Measurements from ENCODE around the gene TULP4.

The TULP4 gene

GRCh38 chr6:158457616-158458278 is 145.5 kb downstream of the TULP4 start:
- no peak for TF ChIP-seq CTCF (IDR thresholded peaks at IDR 0.05; ENCODE audit: insufficient read depth, low read depth, low read length, missing control alignments)
- H3K4me3 ChIP-seq (ENCODE audit: low read depth, low read length) = no peak overlapping the region
- DNase-seq (ENCODE audit: low read depth) = no peak

GRCh38 chr6:158459726-158460125 is 147.5 kb downstream of the TULP4 start:
- no peak for TF ChIP-seq CTCF (IDR thresholded peaks at IDR 0.05; ENCODE audit: insufficient read depth, low read depth, low read length, missing control alignments)
- DNase-seq (ENCODE audit: low read depth) = no peak
- no peak overlapping the region for H3K4me3 ChIP-seq (ENCODE audit: low read depth, low read length)

- H3K4me3 ChIP-seq (ENCODE audit: low read depth, low read length) = no peak overlapping the region
- no peak for TF ChIP-seq CTCF (IDR thresholded peaks at IDR 0.05; ENCODE audit: insufficient read depth, low read depth, low read length, missing control alignments)
- DNase-seq (ENCODE audit: low read depth) = no peak
Observed at GRCh38 chr6:158460602-158461169, 148.4 kb downstream of the TULP4 start.

GRCh38 chr6:158461954-158462353 is 149.7 kb downstream of the TULP4 start:
- no peak for DNase-seq (ENCODE audit: low read depth)
- H3K4me3 ChIP-seq (ENCODE audit: low read depth, low read length) = no peak overlapping the region
- no peak for TF ChIP-seq CTCF (IDR thresholded peaks at IDR 0.05; ENCODE audit: insufficient read depth, low read depth, low read length, missing control alignments)

- DNase-seq (ENCODE audit: low read depth) = no peak
- no peak overlapping the region for H3K4me3 ChIP-seq (ENCODE audit: low read depth, low read length)
- TF ChIP-seq CTCF (IDR thresholded peaks at IDR 0.05; ENCODE audit: insufficient read depth, low read depth, low read length, missing control alignments) = no peak
Observed at GRCh38 chr6:158464483-158464882, 152.2 kb downstream of the TULP4 start.

- no peak for DNase-seq (ENCODE audit: low read depth)
- no peak overlapping the region for H3K4me3 ChIP-seq (ENCODE audit: low read depth, low read length)
- TF ChIP-seq CTCF (IDR thresholded peaks at IDR 0.05; ENCODE audit: insufficient read depth, low read depth, low read length, missing control alignments) = no peak
Observed at GRCh38 chr6:158465257-158465656, 153.0 kb downstream of the TULP4 start.

GRCh38 chr6:158465747-158466146 is 153.5 kb downstream of the TULP4 start:
- no peak for TF ChIP-seq CTCF (IDR thresholded peaks at IDR 0.05; ENCODE audit: insufficient read depth, low read depth, low read length, missing control alignments)
- no peak overlapping the region for H3K4me3 ChIP-seq (ENCODE audit: low read depth, low read length)
- DNase-seq (ENCODE audit: low read depth) = no peak

Data from GM12865 (cell line).